Mesenchymal stem cell (in vitro differentiated cells and primary cell): ENCODE measurements around the gene NABP1.
A peak's percentile ranks its signal among the peaks of the same experiment; 100 is the strongest.

Source experiments
- DNase-seq: peaks from one replicate; pipeline ENCODE4 v3.0.0-alpha.2; 2013
- H2AFZ ChIP-seq: one replicate; pipeline ENCODE4 v1.6.1; 2013; ENCODE audit warnings: low read depth, mild to moderate bottlenecking, control low read depth, inconsistent platforms, low read length, moderate library complexity
- H2AK5ac ChIP-seq: 2 replicates; pipeline ENCODE4 v1.6.1; 2013; ENCODE audit warnings: low read length, moderate library complexity, mild to moderate bottlenecking, inconsistent platforms; ENCODE audit not compliant: severe bottlenecking
- H2BK120ac ChIP-seq: one replicate; pipeline ENCODE4 v1.6.1; 2013; ENCODE audit warnings: low read depth, mild to moderate bottlenecking, inconsistent platforms, low read length, moderate library complexity
- H2BK12ac ChIP-seq, 2 experiments: one replicate each; pipeline ENCODE4 v1.6.1; 2013; ENCODE audit warnings: inconsistent platforms in 2 of 2, low read length in 2 of 2, mild to moderate bottlenecking in 2 of 2, moderate library complexity in 2 of 2, control low read depth in 1 of 2
- H2BK15ac ChIP-seq: one replicate; pipeline ENCODE4 v1.6.1; 2013; ENCODE audit warnings: mild to moderate bottlenecking, low read depth, inconsistent platforms; ENCODE audit not compliant: poor library complexity, severe bottlenecking
- H2BK5ac ChIP-seq: 2 replicates; pipeline ENCODE4 v1.6.1; 2013; ENCODE audit warnings: low read depth, mild to moderate bottlenecking, low read length, control low read depth, inconsistent platforms; ENCODE audit not compliant: poor library complexity, severe bottlenecking
- H3K14ac ChIP-seq, 2 experiments: one replicate each; pipeline ENCODE4 v1.6.1; 2013; ENCODE audit warnings: inconsistent platforms in 2 of 2, low read length in 2 of 2, control low read depth in 1 of 2, mild to moderate bottlenecking in 1 of 2, moderate library complexity in 1 of 2
- H3K18ac ChIP-seq, 2 experiments: one replicate each; pipeline ENCODE4 v1.6.1; 2013; ENCODE audit warnings: inconsistent platforms in 2 of 2, low read length in 2 of 2, control low read depth in 1 of 2, low read depth in 1 of 2, mild to moderate bottlenecking in 1 of 2
- H3K23ac ChIP-seq, 2 experiments: one replicate each; pipeline ENCODE4 v1.6.1; 2013; ENCODE audit warnings: inconsistent platforms in 2 of 2, low read length in 2 of 2, mild to moderate bottlenecking in 2 of 2, moderate library complexity in 2 of 2, control low read depth in 1 of 2
- H3K27ac ChIP-seq: 2 replicates; pipeline ENCODE4 v1.5.1; 2013; ENCODE audit warnings: mild to moderate bottlenecking, moderate library complexity, low read length, control low read depth, inconsistent platforms; ENCODE audit not compliant: poor library complexity, severe bottlenecking
- H3K27me3 ChIP-seq, 2 experiments: 2 replicates each; pipeline versions ENCODE4 v1.6.1 to v1.7.0; 2013; ENCODE audit warnings: low read length in 2 of 2, mild to moderate bottlenecking in 2 of 2, moderate library complexity in 2 of 2, control low read depth in 1 of 2, inconsistent platforms in 1 of 2; ENCODE audit not compliant: control insufficient read depth in 1 of 2, insufficient read depth in 1 of 2
- H3K36me3 ChIP-seq, 2 experiments: 2 replicates each; pipeline versions ENCODE4 v1.6.1 to v1.7.0; 2013; ENCODE audit warnings: low read length in 2 of 2, control low read depth in 1 of 2, inconsistent platforms in 1 of 2, low read depth in 1 of 2, mild to moderate bottlenecking in 1 of 2; ENCODE audit not compliant: insufficient read depth in 2 of 2, control insufficient read depth in 1 of 2
- H3K4ac ChIP-seq, 2 experiments: one replicate each; pipeline ENCODE4 v1.6.1; 2013; ENCODE audit warnings: inconsistent platforms in 2 of 2, low read length in 2 of 2, mild to moderate bottlenecking in 2 of 2, moderate library complexity in 2 of 2, control low read depth in 1 of 2, low read depth in 1 of 2
- H3K4me1 ChIP-seq: 2 replicates; pipeline ENCODE4 v1.6.1; 2013; ENCODE audit warnings: low read depth, low read length, control low read depth; ENCODE audit not compliant: control insufficient read depth, insufficient read depth
- H3K4me2 ChIP-seq: 2 replicates; pipeline ENCODE4 v1.6.1; 2013; ENCODE audit warnings: low read length, mild to moderate bottlenecking, inconsistent platforms; ENCODE audit not compliant: poor library complexity, severe bottlenecking
- H3K4me3 ChIP-seq, 2 experiments: 2 replicates each; pipeline versions ENCODE4 v1.5.1 to v1.7.0; 2013; ENCODE audit warnings: low read length in 2 of 2, mild to moderate bottlenecking in 2 of 2, control low read depth in 1 of 2, low read depth in 1 of 2; ENCODE audit not compliant: insufficient read depth in 1 of 2
- H3K79me1 ChIP-seq: replicated peaks from 2 replicates; pipeline ENCODE4 v1.6.1; 2013; ENCODE audit warnings: mild to moderate bottlenecking, control low read depth, low read length, inconsistent platforms; ENCODE audit not compliant: poor library complexity, severe bottlenecking
- H3K9ac ChIP-seq: 2 replicates; pipeline ENCODE4 v1.7.0; 2013; ENCODE audit warnings: mild to moderate bottlenecking, low read length, moderate library complexity
- H3K9me3 ChIP-seq: 2 replicates; pipeline ENCODE4 v1.7.0; 2013; ENCODE audit warnings: mild to moderate bottlenecking, low read length; ENCODE audit not compliant: control insufficient read depth
- H4K8ac ChIP-seq: one replicate; pipeline ENCODE4 v1.6.1; 2013; ENCODE audit warnings: inconsistent platforms, mild to moderate bottlenecking, low read length, moderate library complexity
- H4K91ac ChIP-seq: one replicate; pipeline ENCODE4 v1.6.1; 2013; ENCODE audit warnings: mild to moderate bottlenecking, low read length, inconsistent platforms
- WGBS: methylation state at CpG from one replicate; pipeline ENCODE4 v1.1.7; 2013; ENCODE audit warnings: mixed read lengths; 5-methylcytosine and 5-hydroxymethylcytosine counted together

Gene NABP1

DNA sequence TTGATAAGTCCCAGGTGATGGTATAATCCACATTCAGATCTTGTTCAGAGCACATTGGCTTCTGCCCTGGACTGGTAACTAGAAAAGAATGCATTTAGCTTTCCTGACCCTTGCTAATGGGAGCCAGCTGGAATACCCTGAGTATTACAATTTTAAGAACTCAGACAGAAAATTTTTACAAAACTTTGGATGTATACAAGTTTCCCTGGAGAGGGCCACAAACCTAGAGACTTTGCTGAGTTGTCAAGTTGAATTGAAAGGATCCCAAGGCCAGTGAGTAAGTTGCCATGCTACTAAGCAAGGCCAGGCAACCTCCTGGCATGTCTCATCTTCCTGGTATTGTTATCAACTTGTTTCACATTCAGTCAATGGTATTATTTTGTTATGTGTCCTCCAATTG is 20.0 kb upstream of the NABP1 start:
- Histone ChIP-seq H3K4me1 (peaks cover 1% of the 10 kb centered on the region), H3K27me3 (no peaks in the 10 kb centered on the region), H2BK12ac (peak overlapping the region in 1 of 2 experiments; percentile 83), H3K36me3 (no peaks in the 10 kb centered on the region), H4K8ac (no peak overlapping the region), H2AFZ (no peak overlapping the region), H3K4ac (no peak overlapping the region), H3K9me3 (no peaks in the 10 kb centered on the region), H3K4me3 (no peak overlapping the region), H3K79me1 (no peaks in the 10 kb centered on the region), H3K27ac (peak overlapping the region; percentile 64), H2BK5ac (no peak overlapping the region), H2BK120ac (no peak overlapping the region), H3K23ac (no peak overlapping the region), H3K14ac (no peak overlapping the region), H4K91ac (no peak overlapping the region), H3K18ac (no peak overlapping the region), H2BK15ac (no peak overlapping the region), H3K4me2 (no peak overlapping the region), H2AK5ac (no peak overlapping the region), H3K9ac (peak overlapping the region; percentile 37)
- DNase-seq = no peak

DNA sequence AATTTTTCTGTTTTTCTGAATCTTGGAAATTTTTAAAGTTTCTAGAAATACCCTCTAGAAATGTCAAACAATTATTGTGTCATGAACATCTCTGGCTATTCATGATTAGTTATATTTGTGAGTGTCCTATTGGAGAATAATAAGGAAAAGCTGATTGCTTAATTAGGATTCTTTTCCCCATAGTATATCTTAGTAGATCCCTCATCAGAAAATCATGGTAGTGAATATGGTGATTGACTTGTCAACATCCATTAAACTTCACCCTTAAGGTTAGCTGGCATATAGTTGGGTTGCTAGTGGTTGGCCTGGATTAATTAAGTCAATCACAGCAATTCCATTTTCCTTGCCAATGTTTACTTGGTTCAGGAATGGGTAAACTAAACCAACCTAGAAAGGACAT is 18.7 kb upstream of the NABP1 start:
- Histone ChIP-seq H3K14ac (no peak overlapping the region), H3K23ac (no peak overlapping the region), H3K9ac (no peak overlapping the region), H3K27ac (no peak overlapping the region), H3K4me2 (no peak overlapping the region), H3K4me1 (peaks cover 1% of the 10 kb centered on the region), H3K27me3 (no peaks in the 10 kb centered on the region), H2AK5ac (no peak overlapping the region), H3K9me3 (no peaks in the 10 kb centered on the region), H3K4me3 (no peak overlapping the region), H3K79me1 (no peaks in the 10 kb centered on the region), H3K4ac (no peak overlapping the region), H2BK15ac (no peak overlapping the region), H4K8ac (no peak overlapping the region), H2BK5ac (no peak overlapping the region), H3K36me3 (no peaks in the 10 kb centered on the region), H2BK12ac (no peak overlapping the region), H3K18ac (no peak overlapping the region), H2BK120ac (no peak overlapping the region), H4K91ac (no peak overlapping the region), H2AFZ (no peak overlapping the region)
- no peak for DNase-seq

GRCh38 chr2:191660575-191660974 is 17.4 kb upstream of the NABP1 start:
- no peak overlapping the region for H2AK5ac ChIP-seq
- H2BK12ac ChIP-seq = no peak overlapping the region
- no peak overlapping the region for H3K23ac ChIP-seq
- no peak overlapping the region for H2BK120ac ChIP-seq
- H3K27ac ChIP-seq = peak overlapping the region; percentile 13
- H4K8ac ChIP-seq = no peak overlapping the region
- no peaks in the 10 kb centered on the region for H3K79me1 ChIP-seq
- H3K18ac ChIP-seq = no peak overlapping the region
- no peak overlapping the region for H3K4me3 ChIP-seq
- no peak overlapping the region for H2BK5ac ChIP-seq
- no peak overlapping the region for H3K4me2 ChIP-seq
- no peak overlapping the region for H3K4ac ChIP-seq
- no peaks in the 10 kb centered on the region for H3K27me3 ChIP-seq
- no peak for DNase-seq
- no peak overlapping the region for H3K9ac ChIP-seq
- H2BK15ac ChIP-seq = no peak overlapping the region
- no peaks in the 10 kb centered on the region for H3K9me3 ChIP-seq
- WGBS = no CpG with 5 or more reads among the region's 1 CpG
- H3K36me3 ChIP-seq = no peaks in the 10 kb centered on the region
- H2AFZ ChIP-seq = no peak overlapping the region
- H3K4me1 ChIP-seq = peaks cover 1% of the 10 kb centered on the region
- H3K14ac ChIP-seq = no peak overlapping the region
- no peak overlapping the region for H4K91ac ChIP-seq

GRCh38 chr2:191661097-191661924 is 16.6 kb upstream of the NABP1 start:
- H2AK5ac ChIP-seq = no peak overlapping the region
- no peak overlapping the region for H3K4me3 ChIP-seq
- H2BK12ac ChIP-seq = no peak overlapping the region
- H3K9ac ChIP-seq = no peak overlapping the region
- no peaks in the 10 kb centered on the region for H3K36me3 ChIP-seq
- H2BK120ac ChIP-seq = no peak overlapping the region
- H4K91ac ChIP-seq = no peak overlapping the region
- no peak overlapping the region for H3K23ac ChIP-seq
- H3K4me2 ChIP-seq = no peak overlapping the region
- H3K9me3 ChIP-seq = no peaks in the 10 kb centered on the region
- DNase-seq = no peak
- no peaks in the 10 kb centered on the region for H3K27me3 ChIP-seq
- H3K4me1 ChIP-seq = peaks cover 1% of the 10 kb centered on the region
- H3K79me1 ChIP-seq = no peaks in the 10 kb centered on the region
- no peak overlapping the region for H3K14ac ChIP-seq
- no peak overlapping the region for H4K8ac ChIP-seq
- no peak overlapping the region for H3K18ac ChIP-seq
- H3K4ac ChIP-seq = no peak overlapping the region
- WGBS = no CpG with 5 or more reads among the region's 2 CpGs
- peak overlapping the region; percentile 9 for H3K27ac ChIP-seq
- no peak overlapping the region for H2BK5ac ChIP-seq
- H2AFZ ChIP-seq = no peak overlapping the region
- H2BK15ac ChIP-seq = no peak overlapping the region
